GM23248 (cell line): ENCODE data around the gene SLC66A1. TPM values are rescaled to one million over a fixed set of nuclear protein-coding genes. Genes with fewer than 3 reads are reported as not detected.

Experiments
- DNase-seq: peaks from one replicate; pipeline ENCODE4 v3.0.0-alpha.2; 2015
- H2AFZ ChIP-seq: fragments of 200-600 bp; sonication (generic); 2 replicates; pipeline ENCODE4 v1.6.1; 2016; ENCODE audit warnings: antibody characterized with exemption
- H3F3A ChIP-seq: fragments of 200-600 bp; sonication (generic); 2 replicates; pipeline ENCODE4 v1.6.1; 2016; ENCODE audit warnings: mild to moderate bottlenecking, antibody characterized with exemption, mixed run types; ENCODE audit not compliant: insufficient read depth
- H3K27ac ChIP-seq: fragments of 200-600 bp; sonication (generic); 2 replicates; pipeline ENCODE4 v1.5.1; 2016; ENCODE audit warnings: mild to moderate bottlenecking
- H3K27me3 ChIP-seq: fragments of 200-600 bp; sonication (generic); replicated peaks from 2 replicates; pipeline ENCODE4 v1.6.1; 2016; ENCODE audit warnings: mild to moderate bottlenecking; ENCODE audit not compliant: insufficient read depth
- H3K36me3 ChIP-seq: fragments of 200-600 bp; sonication (generic); 2 replicates; pipeline ENCODE4 v1.6.1; 2016; ENCODE audit warnings: low read depth, mild to moderate bottlenecking
- H3K4me1 ChIP-seq: fragments of 200-600 bp; sonication (generic); 2 replicates; pipeline ENCODE4 v1.6.1; 2016; ENCODE audit warnings: mild to moderate bottlenecking; ENCODE audit not compliant: insufficient read depth
- H3K4me2 ChIP-seq: fragments of 200-600 bp; sonication (generic); one replicate; pipeline ENCODE4 v1.6.1; 2016; ENCODE audit warnings: mild to moderate bottlenecking; ENCODE audit not compliant: unreplicated experiment
- H3K4me3 ChIP-seq: fragments of 200-600 bp; sonication (generic); 2 replicates; pipeline ENCODE4 v1.5.1; 2016; ENCODE audit warnings: mild to moderate bottlenecking
- H3K79me2 ChIP-seq: fragments of 200-600 bp; sonication (generic); 2 replicates; pipeline ENCODE4 v1.6.1; 2016; ENCODE audit warnings: mild to moderate bottlenecking; ENCODE audit not compliant: insufficient read depth
- H3K9ac ChIP-seq: fragments of 200-600 bp; sonication (generic); 2 replicates; pipeline ENCODE4 v1.6.1; 2016; ENCODE audit warnings: mild to moderate bottlenecking
- H3K9me2 ChIP-seq: fragments of 200-600 bp; sonication (generic); 2 replicates; pipeline ENCODE4 v1.6.1; 2016; ENCODE audit warnings: mixed run types, mild to moderate bottlenecking, moderate library complexity; ENCODE audit not compliant: insufficient read depth
- H3K9me3 ChIP-seq: fragments of 200-600 bp; sonication (generic); one replicate; pipeline ENCODE4 v1.6.1; 2017; ENCODE audit warnings: low read depth
- H4K20me1 ChIP-seq: fragments of 200-600 bp; sonication (generic); 2 replicates; pipeline ENCODE4 v1.6.0; 2016; ENCODE audit not compliant: insufficient read depth
- EZH2 ChIP-seq: fragments of 200-600 bp; sonication (generic); IDR thresholded peaks from 2 replicates; pipeline ENCODE4 v1.6.1; 2018; ENCODE audit warnings: antibody characterized with exemption, mild to moderate bottlenecking; ENCODE audit not compliant: insufficient read depth, poor library complexity, severe bottlenecking
- EZH2phosphoT487 ChIP-seq: fragments of 200-600 bp; sonication (generic); IDR thresholded peaks from 2 replicates; pipeline ENCODE4 v1.6.1; 2018; ENCODE audit warnings: antibody characterized with exemption, moderate library complexity, mild to moderate bottlenecking, low read depth; ENCODE audit not compliant: insufficient read depth
- WGBS, 2 experiments: methylation state at CpG; one replicate each; pipeline ENCODE4 v1.1.6; 2015 to 2017; ENCODE audit warnings: low lambda C conversion rate in 2 of 2, low coverage in 1 of 2; ENCODE audit errors: missing lambda C conversion rate in 2 of 2; 5-methylcytosine and 5-hydroxymethylcytosine counted together
- in situ Hi-C: fragments of 300-500 bp; cut with MboI; formaldehyde crosslinking; loops from 2 replicates; pipeline ENCODE4 v1.15.0; 2020
- polyA plus RNA-seq: library from polyadenylated mRNA; unstranded; fragments of >200 nt; fragmentation: Nextera tagmentation; extraction: Ambion mirVana; gene quantifications from 2 replicates; pipeline ENCODE4 v1.2.1, GENCODE V29; 2016
- total RNA-seq: library from RNA; depleted of rRNA; stranded (reverse); fragments of >200 nt; shearing (Covaris generic); gene quantifications from 2 replicates; pipeline ENCODE4 v1.2.3, GENCODE V29; 2014

SLC66A1 gene
- total and polyA plus RNA-seq, 2 experiments from 2014 or later = 13.5 to 16.2 TPM

DNA sequence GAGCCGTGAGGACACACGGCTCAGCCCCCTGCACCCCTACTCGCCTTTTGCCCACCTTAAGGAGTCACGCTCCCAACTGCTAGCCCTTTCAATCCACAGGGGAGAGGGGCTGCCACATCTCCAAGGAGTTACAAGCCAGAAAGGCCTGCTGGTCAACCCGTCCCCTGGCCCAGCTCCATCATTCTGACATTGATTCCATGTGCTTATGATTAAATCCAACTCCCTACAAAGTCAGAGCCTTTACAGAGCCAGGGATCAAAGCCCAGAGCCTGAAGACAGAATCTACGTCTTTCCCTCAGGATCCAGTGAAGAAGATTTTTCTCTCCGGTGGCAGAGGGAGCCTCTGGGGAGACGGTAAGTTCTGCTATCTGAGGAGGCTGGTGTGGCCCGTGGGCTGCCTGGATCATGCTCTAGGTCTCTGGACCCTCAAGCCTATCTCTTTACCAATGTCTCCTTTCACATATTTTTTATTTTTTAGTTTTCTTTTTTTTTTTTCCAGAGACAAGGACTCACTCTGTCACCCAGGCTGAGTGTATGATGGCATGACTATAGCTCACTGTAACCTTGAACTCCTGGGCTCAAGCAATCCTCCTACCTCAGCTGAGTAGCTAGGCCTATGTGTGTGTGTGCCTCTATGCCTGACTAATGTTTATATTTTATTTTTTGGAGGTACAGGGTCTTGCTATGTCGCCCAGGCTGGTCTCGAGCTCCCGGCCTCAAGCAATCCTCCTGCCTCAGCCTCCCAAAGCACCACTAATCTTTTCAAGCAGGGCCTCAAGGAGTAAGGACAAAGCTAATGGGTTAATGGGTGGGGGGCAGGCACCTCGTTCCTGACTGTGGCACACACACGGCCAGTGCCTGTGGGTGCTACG is 61.3 kb downstream of the SLC66A1 start:
- 37 to 41% methylated on average over 15 of the region's 15 CpGs for WGBS, 2 experiments
- in situ Hi-C loops = no loop called here
- H3K4me3 ChIP-seq = no peak overlapping the region
- H4K20me1 ChIP-seq = no peaks in the 10 kb centered on the region
- H3K36me3 ChIP-seq = peaks cover 24% of the 10 kb centered on the region
- DNase-seq = peak; percentile 68
- peak overlapping the region; percentile 36 for H3K9ac ChIP-seq
- H3K27ac ChIP-seq = peak overlapping the region; percentile 75
- H3K4me1 ChIP-seq = peaks cover 29% of the 10 kb centered on the region
- peaks cover 23% of the 10 kb centered on the region for H3F3A ChIP-seq
- no peaks in the 10 kb centered on the region for H3K9me3 ChIP-seq
- H3K9me2 ChIP-seq = no peaks in the 10 kb centered on the region
- H3K79me2 ChIP-seq = peaks cover 98% of the 10 kb centered on the region
- H2AFZ ChIP-seq = no peak overlapping the region
- no peaks in the 10 kb centered on the region for H3K27me3 ChIP-seq
- peak overlapping the region; percentile 3 for H3K4me2 ChIP-seq
- TF ChIP-seq EZH2 = no peak
- TF ChIP-seq EZH2phosphoT487 = no peak

DNA sequence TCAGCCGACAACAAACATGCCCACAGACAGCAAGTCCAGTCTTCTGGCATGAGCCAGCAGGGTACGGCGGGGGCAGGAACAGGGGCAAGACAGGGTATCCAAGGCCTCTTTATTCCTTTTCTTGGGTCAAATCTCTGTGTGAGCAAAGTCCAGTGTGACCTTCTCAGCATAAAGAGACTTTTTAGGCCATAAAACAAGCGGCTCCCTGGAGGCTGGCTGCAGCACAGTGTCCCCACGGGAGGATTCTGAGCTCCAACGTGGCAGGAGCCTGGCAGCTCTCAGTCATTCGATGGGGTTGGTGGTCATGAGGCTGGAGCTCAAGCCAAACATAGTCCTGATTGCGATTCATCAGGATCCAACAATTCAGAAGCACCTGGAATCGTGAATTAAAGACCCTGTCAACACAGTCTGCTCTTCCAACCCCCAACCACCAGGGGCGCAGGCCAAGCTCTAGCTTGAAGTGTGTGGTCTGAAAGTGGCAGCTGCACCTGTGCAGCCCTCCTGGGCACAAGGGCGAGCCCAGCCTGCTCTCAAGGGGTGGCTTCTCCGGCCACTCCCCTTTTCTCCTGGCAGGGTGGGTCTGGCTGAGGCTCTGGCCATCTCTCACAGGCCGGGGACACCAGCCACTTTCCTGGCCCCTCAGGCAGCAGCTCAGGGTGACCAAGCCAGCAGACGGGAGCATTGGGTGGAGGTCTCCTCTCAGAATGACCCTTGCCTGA is 62.1 kb downstream of the SLC66A1 start:
- 51 to 61% methylated on average over 14 of the region's 14 CpGs for WGBS, 2 experiments
- in situ Hi-C loops = no loop called here
- Histone ChIP-seq H3K27ac (peak overlapping the region; percentile 75), H3K4me3 (no peak overlapping the region), H3F3A (peaks cover 23% of the 10 kb centered on the region), H3K9ac (no peak overlapping the region), H3K4me2 (no peak overlapping the region), H3K36me3 (peaks cover 27% of the 10 kb centered on the region), H2AFZ (no peak overlapping the region), H3K9me2 (no peaks in the 10 kb centered on the region), H3K4me1 (peaks cover 29% of the 10 kb centered on the region), H3K9me3 (no peaks in the 10 kb centered on the region), H3K27me3 (no peaks in the 10 kb centered on the region), H4K20me1 (no peaks in the 10 kb centered on the region), H3K79me2 (peaks cover 98% of the 10 kb centered on the region)
- TF ChIP-seq EZH2 (no peak), EZH2phosphoT487 (no peak)
- DNase-seq = peak; percentile 40

DNA sequence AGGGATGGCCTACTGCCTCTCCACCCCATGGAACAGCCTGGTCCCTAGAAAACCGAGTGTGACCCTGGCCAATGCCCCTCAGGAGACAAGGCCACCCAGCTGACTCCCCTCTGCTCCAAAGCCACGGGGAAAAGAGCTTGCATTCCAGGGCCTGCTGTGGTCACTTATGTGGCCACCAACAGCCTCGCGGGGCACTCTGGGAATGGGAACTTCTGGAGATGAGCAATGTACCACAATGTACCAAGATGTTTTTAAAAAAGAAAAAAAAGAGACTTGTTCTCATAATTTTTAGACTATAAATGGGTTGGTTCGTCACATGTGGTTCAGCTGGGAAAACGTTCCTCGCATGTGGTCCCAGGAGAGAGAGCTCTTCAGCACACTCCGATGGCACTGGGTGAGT is 62.8 kb downstream of the SLC66A1 start:
- TF ChIP-seq EZH2phosphoT487 = no peak
- no peak for TF ChIP-seq EZH2
- in situ Hi-C loops = no loop called here

DNA sequence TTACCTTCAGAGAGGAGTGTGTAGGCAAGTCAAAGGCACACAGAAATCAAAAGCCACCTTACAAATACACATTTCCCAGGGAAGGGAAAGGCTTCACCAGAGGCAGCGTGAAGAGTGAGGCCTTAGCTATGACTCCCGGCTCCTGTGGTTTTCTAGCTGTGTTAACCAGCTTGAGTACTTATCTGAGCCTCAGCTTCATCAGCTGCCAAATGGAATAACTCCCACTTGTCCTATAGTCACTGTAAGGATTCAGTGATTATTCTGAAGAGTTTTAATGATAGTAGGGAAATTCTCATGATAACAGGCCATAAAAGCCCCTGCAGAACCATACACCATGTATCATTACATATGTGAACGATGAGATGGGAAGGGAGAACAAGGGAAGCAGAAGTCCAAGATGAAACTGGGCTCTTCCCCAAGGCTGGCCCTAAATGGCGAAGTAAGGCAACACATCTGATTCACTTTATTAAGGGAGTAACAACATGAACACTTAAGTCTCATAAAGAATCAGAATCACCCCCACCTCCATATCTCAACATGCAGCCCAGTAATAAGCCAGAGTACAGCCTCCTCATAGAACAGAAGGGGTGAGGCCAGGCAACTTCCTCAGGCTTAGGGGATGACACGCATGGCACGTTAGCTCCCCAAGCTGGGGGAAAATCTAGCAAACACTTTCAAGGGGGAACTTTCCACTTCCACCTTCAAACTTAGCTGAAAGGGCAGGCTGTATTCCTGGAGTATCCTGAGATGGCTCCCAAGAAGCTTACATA is 63.7 kb downstream of the SLC66A1 start:
- TF ChIP-seq EZH2 (no peak), EZH2phosphoT487 (no peak)
- Histone ChIP-seq H3K4me2 (no peak overlapping the region), H3K9ac (no peak overlapping the region), H3K9me3 (no peaks in the 10 kb centered on the region), H3K36me3 (peaks cover 34% of the 10 kb centered on the region), H4K20me1 (no peaks in the 10 kb centered on the region), H3F3A (peaks cover 22% of the 10 kb centered on the region), H2AFZ (no peak overlapping the region), H3K27ac (peak overlapping the region; percentile 5), H3K4me3 (no peak overlapping the region), H3K27me3 (no peaks in the 10 kb centered on the region), H3K79me2 (peaks cover 98% of the 10 kb centered on the region), H3K4me1 (peaks cover 27% of the 10 kb centered on the region), H3K9me2 (no peaks in the 10 kb centered on the region)
- DNase-seq = no peak
- WGBS, 2 experiments = 52 to 57% methylated on average over 6 of the region's 6 CpGs
- in situ Hi-C loops = no loop called here

More for the DNA sequence above, 62.8 kb downstream of the SLC66A1 start:
- Histone ChIP-seq H3K79me2 (peaks cover 98% of the 10 kb centered on the region), H4K20me1 (no peaks in the 10 kb centered on the region), H3K27me3 (no peaks in the 10 kb centered on the region), H2AFZ (no peak overlapping the region), H3K36me3 (peaks cover 34% of the 10 kb centered on the region), H3K9me2 (no peaks in the 10 kb centered on the region), H3K4me3 (no peak overlapping the region), H3K4me2 (no peak overlapping the region), H3K9me3 (no peaks in the 10 kb centered on the region), H3K9ac (no peak overlapping the region), H3K27ac (0 out of 2 replicates have a peak overlapping the region, but pooled peaks have one; percentile 14), H3F3A (peaks cover 23% of the 10 kb centered on the region), H3K4me1 (peaks cover 29% of the 10 kb centered on the region)
- DNase-seq = no peak
- WGBS, 2 experiments = 53 to 62% methylated on average over 8 of the region's 8 CpGs
